ENCODE results near the gene LYPD6B.

- TF ChIP-seq, protein P1, sequence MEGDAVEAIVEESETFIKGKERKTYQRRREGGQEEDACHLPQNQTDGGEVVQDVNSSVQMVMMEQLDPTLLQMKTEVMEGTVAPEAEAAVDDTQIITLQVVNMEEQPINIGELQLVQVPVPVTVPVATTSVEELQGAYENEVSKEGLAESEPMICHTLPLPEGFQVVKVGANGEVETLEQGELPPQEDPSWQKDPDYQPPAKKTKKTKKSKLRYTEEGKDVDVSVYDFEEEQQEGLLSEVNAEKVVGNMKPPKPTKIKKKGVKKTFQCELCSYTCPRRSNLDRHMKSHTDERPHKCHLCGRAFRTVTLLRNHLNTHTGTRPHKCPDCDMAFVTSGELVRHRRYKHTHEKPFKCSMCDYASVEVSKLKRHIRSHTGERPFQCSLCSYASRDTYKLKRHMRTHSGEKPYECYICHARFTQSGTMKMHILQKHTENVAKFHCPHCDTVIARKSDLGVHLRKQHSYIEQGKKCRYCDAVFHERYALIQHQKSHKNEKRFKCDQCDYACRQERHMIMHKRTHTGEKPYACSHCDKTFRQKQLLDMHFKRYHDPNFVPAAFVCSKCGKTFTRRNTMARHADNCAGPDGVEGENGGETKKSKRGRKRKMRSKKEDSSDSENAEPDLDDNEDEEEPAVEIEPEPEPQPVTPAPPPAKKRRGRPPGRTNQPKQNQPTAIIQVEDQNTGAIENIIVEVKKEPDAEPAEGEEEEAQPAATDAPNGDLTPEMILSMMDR (IDR thresholded peaks at IDR 0.05 in 8 of 11, conservative IDR thresholded peaks at IDR 0.05 in 3 of 11), result no peak
- no peak for TF ChIP-seq POLR2A (IDR thresholded peaks at IDR 0.05)
- no peak for TF ChIP-seq POLR2AphosphoS5 (IDR thresholded peaks at IDR 0.05)
These were observed 11.7 kb downstream of the LYPD6B start for GRCh38 chr2:149050188-149050587.

Measured in spleen (tissue), 7 donors.